Measurements from ENCODE around the gene INPP4B.
A peak's percentile ranks its signal among the peaks of the same experiment; 100 is the strongest.

The INPP4B gene

DNA sequence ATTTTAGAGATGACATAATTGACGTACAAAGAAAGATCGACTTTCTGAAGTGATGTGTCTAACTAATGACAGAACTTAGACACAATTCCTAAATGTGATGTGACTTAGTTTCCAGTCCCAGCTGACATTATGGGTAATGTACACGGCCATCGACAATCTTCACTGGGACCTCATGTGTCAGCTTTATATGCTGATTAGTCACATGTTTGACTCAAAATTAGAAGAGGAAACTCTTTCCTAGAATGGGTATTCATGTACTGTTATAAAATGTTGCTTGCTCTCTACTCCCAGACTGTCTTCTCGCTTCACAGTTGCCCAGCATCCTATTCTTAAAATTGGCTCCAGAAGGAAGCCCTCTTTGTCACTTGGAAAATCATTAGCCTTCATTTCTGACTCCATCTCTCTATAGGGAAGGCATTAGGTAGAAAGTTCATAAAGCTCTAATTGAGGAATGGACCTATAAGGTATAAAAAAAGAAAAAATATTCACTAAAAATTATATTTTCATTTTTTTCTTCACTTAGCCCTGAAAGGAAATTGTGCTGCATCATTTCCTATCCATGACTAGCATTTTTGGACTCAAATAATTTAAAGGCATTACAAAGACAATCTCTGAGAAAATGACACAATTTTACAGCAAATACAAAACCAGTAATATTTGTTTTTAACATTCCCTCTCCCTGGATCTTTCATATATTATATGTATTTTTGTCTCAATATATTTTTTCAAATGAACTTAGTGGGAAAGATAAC is 554.6 kb downstream of the INPP4B start:
- DNase-seq (ENCODE audit: low read depth), result no peak
- no peak overlapping the region for H3K4me3 ChIP-seq (ENCODE audit: low read length)

DNA sequence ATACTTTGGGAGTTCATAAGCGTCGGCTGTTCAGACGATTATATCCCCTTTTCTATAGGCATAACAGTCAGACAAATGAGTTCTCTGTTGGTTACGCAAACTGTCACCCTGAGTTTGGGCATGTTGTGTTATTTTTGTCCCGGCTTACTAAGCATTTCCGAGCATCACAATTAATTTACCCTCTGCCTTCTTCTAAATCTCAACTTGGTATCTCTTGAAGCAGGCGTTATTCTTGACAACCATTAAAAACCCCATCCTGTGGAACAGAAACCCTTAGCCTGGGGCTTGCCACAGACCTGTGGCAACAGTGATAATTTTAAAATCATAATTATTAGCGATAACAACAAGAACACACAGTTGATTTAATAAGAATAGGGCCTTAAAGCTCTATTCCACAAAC is 558.7 kb downstream of the INPP4B start:
- no peak for DNase-seq (ENCODE audit: low read depth)
- TF ChIP-seq, protein P1, sequence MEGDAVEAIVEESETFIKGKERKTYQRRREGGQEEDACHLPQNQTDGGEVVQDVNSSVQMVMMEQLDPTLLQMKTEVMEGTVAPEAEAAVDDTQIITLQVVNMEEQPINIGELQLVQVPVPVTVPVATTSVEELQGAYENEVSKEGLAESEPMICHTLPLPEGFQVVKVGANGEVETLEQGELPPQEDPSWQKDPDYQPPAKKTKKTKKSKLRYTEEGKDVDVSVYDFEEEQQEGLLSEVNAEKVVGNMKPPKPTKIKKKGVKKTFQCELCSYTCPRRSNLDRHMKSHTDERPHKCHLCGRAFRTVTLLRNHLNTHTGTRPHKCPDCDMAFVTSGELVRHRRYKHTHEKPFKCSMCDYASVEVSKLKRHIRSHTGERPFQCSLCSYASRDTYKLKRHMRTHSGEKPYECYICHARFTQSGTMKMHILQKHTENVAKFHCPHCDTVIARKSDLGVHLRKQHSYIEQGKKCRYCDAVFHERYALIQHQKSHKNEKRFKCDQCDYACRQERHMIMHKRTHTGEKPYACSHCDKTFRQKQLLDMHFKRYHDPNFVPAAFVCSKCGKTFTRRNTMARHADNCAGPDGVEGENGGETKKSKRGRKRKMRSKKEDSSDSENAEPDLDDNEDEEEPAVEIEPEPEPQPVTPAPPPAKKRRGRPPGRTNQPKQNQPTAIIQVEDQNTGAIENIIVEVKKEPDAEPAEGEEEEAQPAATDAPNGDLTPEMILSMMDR (IDR thresholded peaks at IDR 0.05; ENCODE audit: insufficient read depth, low read depth, low read length, missing control alignments), result no peak
- no peak overlapping the region for H3K4me3 ChIP-seq (ENCODE audit: low read length)

More for the DNA sequence above, 554.6 kb downstream of the INPP4B start:
- TF ChIP-seq, protein P1 (IDR thresholded peaks at IDR 0.05; ENCODE audit: insufficient read depth, low read depth, low read length, missing control alignments), result no peak

DNA sequence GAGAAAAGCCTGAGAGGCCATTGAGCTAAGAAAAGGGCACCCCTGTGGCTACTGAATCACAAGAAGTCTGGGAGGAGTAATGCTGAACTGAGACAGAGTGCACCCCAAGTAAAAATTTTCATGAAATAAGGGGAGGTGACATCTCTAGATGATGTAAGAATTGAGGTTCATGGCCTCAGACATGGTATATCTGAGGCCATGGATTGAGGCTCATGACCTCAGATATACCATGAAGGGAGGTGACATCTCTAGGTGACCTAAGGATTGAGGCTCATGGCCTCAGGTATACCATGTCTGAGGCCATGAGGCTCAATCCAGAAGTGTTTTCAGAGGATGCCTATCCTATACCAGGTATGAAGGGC is 560.9 kb downstream of the INPP4B start:
- DNase-seq (ENCODE audit: low read depth), result no peak
- no peak overlapping the region for H3K4me3 ChIP-seq (ENCODE audit: low read length)
- TF ChIP-seq, protein P1 (IDR thresholded peaks at IDR 0.05; ENCODE audit: insufficient read depth, low read depth, low read length, missing control alignments), result no peak

DNA sequence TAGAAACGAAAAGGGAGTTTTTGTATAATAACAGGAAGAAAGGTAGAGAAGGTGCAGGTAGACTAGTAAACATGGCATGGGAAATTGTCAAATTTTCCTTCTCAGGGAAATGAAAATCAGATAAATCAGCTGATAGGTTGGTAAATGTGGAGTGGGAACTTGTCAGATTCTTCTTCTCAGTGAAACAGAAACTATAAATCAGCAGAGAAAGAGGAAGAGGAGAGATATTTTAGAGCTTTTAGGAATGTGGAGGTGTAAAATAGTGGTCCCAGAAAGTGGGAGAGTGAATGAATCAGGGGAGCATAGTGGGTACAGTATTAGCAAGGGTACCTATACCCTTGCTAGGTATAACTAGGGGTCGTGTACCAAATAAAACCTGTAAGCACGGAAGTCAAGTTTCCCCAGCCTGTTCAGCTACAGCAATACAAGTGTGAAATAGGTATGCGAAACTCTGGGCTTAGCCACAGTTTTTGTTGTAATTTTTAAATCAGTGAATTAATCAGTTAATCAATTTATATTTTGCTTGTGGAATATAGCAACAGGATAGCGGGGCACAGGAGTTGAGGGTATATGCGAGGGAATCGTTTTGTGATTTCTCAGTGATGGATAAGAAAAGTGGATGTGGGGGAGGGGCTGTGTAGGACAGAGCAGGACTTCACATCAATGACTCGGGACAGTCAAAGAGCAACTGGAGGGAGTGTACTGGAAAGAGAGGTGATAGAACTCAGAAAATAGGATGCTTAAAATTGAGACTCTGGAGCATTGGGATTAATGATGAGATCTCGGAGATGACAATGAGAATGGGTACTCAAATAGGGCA is 561.5 kb downstream of the INPP4B start:
- no peak for DNase-seq (ENCODE audit: low read depth)
- H3K4me3 ChIP-seq (ENCODE audit: low read length), result no peak overlapping the region
- TF ChIP-seq, protein P1 (IDR thresholded peaks at IDR 0.05; ENCODE audit: insufficient read depth, low read depth, low read length, missing control alignments), result no peak

DNA sequence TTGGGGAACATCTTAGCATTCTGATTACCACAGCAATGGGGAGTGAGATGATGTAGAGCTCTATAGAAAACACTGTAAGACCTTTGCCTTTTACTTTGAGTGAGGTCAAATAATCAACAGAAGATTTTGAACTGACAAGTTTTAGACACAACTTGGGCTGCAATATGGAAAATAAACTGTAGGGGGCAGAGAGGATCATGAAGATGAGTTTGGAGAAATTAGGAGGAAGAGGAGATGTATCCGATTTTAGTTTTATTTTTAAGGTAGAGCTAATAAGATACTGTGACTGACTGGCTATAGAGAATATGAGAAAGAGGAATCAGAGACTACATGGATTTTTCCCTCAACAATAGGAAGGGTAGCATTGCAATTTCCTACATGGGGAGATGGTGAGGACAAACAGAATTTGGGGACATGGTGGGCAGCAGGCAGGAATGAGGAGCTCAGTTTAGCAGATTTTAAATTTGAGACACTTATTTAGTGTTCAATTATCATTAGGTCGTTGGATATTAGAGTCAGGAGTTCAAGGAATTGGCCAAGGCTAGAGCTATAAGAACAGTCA is 563.1 kb downstream of the INPP4B start:
- H3K4me3 ChIP-seq (ENCODE audit: low read length), result no peak overlapping the region
- peak; percentile 44 for DNase-seq (ENCODE audit: low read depth)
- TF ChIP-seq, protein P1 (IDR thresholded peaks at IDR 0.05; ENCODE audit: insufficient read depth, low read depth, low read length, missing control alignments), result peak; percentile 37

DNA sequence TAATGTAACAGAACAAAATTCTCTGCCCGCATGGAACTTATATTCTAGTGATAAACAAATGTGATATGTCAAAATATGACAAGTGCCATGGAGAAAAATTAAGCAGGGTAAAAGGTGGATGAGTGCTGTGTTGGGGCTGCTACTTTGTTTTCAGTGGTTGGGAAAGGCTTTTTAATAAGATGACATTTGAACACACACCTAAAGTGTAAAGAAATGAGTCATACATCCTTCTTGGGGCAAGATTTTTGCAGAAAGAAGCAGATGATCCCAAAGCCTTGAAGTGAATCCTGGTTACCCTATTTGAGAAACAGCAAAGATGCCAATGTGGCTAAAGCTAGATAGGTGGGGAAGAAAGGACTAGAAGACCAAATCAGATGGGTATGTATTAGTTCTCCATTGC is 564.1 kb downstream of the INPP4B start:
- TF ChIP-seq, protein P1 (IDR thresholded peaks at IDR 0.05; ENCODE audit: insufficient read depth, low read depth, low read length, missing control alignments), result no peak
- peak; percentile 39 for DNase-seq (ENCODE audit: low read depth)
- H3K4me3 ChIP-seq (ENCODE audit: low read length), result no peak overlapping the region
